ENCODE measurements around the gene ADPRM.
"Not testable (repeated sequence)": the region's sequence is repeated elsewhere in the genome, so short reads cannot be mapped to it uniquely, and the experiment has no call there.

ADPRM gene, protein sequence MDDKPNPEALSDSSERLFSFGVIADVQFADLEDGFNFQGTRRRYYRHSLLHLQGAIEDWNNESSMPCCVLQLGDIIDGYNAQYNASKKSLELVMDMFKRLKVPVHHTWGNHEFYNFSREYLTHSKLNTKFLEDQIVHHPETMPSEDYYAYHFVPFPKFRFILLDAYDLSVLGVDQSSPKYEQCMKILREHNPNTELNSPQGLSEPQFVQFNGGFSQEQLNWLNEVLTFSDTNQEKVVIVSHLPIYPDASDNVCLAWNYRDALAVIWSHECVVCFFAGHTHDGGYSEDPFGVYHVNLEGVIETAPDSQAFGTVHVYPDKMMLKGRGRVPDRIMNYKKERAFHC

DNA sequence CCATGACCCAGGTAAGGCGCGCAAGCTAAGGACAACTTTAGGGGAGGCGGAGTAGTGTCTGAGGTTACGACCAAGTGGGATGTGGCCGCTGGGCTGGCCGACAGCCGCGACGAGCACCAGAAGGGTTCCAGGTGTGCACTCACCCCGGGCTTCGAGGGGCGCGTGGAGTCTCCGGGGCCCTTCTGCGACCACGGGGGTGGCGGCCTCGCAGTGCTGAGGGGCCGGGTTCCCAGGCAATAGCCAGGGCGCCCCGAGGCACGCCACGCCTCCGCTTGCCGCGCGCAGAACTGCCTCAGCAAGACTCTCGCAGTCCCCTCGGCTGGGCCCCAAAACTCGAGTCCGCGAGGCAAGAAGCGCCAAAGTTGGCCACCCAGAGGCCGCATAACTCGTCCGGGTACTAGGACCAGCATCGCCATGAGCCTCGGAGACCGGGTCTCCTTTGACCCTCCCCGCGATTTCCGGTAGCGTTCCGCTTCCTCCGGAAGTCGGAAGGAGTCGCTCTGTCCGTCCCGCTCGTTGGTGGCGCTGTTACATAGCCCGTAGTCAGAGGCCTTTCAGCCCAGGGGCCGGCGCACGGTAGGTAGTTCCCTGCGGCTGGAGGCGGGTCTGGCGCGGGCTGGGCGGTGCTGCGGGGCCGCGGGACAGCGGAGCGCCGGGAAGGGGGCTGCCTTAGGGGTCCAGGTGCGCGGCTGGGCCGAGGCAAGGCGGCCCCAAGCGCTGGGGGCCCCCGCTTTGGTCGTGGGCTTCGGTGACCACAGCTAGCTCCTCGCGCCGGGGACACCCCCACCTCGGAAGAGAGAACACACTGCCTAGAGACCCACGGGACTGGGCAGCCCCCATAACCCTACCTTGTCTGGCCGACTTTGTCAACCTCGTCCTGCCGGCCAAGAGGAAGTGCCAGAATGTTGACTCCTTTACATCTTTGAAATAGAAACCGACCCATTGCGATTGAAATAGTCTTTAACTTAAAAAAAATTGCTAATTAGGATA, at the start of gene ADPRM, which contains the start of gene SCO1:
TSS of gene ADPRM (plus strand) at position 503 of the 990 bp plus-strand sequence. CDS start 7,333 bp downstream, outside the sequence.
TSS of gene SCO1 (minus strand) at position 442 of the 990 bp plus-strand sequence. CDS start at position 416, 26 bp downstream.
- DNase-seq: peak; percentile 87

DNA sequence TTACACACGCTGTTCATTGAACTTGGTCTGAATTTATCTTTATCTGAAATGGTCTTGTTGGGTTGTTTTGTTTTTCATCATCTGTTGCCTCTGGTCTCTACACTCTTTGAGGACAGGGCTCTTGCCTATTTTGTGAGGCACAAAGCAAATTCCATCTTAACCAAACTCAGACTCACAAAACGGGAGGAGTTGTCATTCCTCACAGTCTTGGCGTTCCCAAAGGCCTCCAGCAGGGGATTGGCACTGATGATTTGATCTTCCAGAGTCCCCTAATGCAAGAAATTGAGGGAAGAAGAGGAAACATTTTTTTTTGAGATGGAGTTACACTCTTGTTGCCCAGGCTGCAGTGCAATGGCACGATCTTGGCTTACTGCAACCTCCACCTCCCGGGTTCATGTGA, 49.0 kb upstream of the ADPRM start:
- no peak for DNase-seq

DNA sequence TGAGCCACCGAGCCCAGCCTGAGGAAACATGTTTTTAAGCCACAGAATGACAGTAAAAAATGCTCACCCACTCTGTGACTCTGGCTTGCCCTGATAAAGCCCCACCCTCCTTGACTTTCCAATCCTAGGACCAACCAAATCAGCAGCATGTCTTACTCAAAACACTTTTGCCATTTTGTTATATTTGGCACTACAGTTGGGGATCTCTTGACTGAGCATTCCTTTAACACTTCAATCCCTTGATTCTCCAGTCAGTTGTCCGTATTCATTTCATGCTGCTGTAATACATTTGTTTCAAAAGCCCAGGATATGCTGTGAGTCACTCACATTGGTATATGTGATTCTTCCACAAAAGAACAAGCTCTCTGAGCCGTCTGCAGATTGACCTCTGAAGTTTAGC, 48.4 kb upstream of the ADPRM start:
- no peak for DNase-seq

DNA sequence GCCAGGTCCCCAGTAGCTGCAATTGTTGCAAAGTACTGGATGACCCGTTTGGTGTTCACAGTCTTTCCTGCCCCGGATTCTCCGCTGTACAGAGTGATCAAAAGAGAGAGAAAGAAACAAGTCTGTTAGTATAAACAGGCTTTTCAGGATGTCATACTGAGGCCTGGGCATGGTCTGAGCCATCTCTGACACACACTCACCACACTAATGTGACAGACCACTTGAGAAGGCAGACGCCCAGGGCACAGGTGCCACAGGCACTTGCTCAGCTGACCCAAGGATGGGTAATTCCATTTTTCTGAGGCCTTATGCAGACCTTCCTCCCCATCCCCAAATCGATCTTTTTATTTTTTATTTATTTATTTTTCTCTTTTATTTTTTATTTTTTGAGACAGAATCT, 47.8 kb upstream of the ADPRM start:
- no peak for DNase-seq

DNA sequence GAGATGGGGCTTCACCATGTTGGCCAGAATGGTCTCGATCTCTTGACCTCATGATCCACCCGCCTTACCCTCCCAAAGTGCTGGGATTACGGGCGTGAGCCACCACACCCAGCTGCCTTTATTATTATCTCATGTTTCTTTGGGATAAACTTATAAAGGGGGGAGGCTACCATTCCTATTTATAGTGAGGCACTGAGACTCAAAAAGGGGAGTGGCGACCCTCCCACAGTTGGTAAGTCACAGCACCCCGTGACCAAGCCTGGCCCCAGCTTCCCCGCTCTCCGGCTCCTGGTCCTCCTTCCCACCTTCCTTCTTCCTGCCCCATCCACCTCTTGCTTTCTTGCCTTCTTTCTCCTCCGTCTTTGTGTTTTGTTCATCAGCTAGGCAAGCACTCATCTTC, 45.5 kb upstream of the ADPRM start:
- DNase-seq: no peak

DNA sequence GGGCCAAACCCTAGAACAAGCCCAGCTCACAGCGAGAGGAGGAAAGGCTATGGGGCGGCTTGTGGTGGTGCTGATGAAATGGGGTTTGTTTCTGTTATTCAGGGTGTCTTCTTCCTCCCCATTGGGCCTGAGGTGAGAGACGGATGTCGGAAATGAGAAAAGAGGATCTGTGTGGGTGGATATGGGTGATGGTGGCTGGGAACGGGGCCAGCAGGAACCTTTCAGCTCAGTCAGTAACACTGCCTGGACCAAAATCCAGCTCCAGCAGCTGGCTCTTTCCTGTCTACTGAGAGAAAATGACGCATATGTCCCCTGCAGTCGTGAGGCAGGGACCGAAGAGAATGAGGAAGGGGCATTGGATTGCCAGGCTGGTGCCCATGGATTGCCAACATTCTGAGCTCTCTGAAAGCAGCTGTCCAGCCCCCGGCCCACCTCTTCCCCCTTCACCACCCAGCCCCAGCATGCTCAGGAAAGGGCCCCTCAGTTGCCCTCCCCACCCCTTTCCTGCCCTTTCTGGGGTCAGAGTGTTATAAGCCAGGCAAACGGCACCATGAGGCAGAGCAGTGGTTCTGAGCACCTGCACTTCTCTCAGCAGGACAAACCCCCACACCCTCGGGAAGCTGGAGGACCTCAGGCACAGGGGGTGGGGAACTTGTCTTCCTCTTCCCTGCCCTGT, 44.3 kb upstream of the ADPRM start:
- no peak for DNase-seq

DNA sequence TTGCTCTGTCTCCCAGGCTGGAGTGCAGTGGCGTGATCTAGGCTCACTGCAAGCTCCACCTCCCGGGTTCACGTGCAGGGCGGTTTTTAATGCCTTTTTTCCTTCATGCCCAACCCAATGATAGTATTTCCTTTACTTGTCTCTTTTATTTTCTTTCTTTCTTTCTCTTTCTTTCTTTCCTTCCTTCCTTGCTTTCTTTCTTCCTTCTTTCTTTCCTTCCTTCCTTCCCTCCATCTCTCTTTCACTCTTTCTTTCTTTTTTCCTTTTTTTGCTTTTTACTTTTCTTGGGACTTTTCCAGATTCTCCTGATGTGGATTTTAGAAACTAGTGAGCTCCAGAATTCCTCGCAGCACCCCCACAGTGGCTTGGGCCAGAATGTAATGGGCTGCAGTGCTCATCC, 43.4 kb upstream of the ADPRM start:
- DNase-seq: no peak

DNA sequence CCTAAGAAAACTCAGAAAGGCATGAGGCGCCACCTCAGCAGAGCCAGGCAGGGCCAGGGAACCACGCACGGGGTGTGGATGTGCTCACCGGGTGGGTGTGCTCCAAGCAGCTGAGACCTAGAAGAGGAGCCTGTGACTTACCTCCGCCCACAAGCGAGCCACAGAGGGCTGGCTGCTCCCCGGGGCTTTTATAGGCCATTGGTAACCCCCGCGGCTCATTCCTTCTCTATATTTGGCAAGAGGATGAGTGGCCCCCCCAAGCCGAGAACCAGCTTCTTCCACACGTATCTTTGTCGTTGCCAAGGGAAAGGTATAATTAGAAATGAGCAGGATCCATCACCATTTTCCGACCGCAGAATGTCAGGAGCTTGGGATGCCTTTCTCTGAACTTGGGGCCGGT, 40.2 kb upstream of the ADPRM start, which contains the start of gene MYH3:
TSS of gene MYH3 (minus strand) at position 162 of the 400 bp plus-strand sequence. CDS start 2,245 bp downstream, outside the sequence.
- DNase-seq: no peak

DNA sequence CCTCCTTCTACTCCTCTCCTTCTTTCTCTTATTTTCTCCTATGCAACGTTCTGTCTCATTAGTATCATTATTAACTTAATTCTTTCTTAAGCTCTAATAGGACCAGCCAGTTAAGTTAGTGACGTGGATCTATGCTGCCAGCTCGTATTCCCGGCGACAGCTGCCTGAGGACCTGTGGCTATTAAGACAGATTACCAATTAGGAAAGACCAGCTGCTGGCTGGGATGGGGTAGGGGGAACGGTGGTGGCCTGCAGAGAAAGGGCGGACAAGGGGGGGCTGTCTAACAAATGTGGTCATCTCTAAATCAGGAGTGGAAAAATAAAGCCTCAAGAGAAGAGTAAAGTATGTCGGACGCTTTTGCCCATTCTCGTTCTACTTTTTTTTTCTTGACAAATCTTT, 39.5 kb upstream of the ADPRM start:
- DNase-seq: no peak

DNA sequence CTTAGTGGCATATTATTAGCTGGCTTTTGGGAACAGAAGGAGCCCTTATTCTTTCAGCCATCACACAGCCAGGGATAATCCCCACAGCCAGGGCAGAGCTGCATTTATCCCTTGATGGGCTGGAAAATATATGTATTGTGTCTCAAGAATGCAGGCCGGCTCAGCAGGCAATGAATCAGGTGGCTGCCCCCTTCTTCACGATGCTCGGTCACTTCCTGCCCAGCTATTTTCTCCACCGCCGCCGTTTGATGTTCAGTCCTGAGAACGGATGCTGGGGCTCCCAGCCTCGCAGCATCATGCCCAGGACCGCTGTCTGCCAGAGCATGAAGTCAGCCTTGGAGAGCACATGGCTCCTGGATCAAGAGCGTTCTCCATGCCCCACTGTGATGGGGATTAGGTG, 36.0 kb upstream of the ADPRM start:
- no peak for DNase-seq

DNA sequence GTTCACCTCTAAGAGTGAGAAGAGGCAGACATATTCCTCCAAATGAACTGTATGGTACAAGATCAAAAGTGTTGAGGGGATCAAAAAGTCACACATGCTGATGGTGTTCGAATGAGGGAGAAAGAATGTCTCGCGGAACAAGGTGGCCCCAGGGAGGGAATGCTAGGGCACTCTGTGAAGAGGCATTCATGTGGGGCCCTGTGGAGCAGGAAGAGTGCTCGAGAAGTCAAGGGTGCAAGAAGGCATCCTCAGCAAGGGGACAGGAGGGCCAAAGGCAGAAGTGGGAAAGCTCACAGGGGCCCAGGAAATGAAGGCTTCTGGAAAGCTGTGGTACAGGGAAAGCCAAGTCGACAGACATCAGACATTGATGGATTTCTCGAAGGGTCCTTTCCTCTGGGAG, 34.2 kb upstream of the ADPRM start:
- DNase-seq: no peak

DNA sequence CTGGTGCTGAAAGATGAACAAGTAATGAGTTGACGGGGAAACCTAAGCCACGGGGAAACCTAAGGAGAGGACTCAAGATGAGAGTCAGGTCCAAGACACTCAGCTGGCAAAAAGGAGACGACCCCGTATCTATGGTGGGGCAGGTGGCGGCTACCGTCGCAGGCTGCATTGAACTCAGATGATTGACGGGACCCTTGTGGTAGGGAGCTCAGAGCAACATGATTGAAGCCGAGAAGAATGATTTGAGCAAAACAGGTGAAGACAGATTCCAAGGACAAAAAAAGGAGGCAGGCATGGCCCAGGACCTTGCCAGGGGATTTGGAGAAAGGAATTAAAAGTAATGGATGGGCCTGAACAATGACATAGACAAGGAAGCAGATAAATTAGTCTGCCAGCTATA, 32.8 kb upstream of the ADPRM start:
- DNase-seq: no peak

DNA sequence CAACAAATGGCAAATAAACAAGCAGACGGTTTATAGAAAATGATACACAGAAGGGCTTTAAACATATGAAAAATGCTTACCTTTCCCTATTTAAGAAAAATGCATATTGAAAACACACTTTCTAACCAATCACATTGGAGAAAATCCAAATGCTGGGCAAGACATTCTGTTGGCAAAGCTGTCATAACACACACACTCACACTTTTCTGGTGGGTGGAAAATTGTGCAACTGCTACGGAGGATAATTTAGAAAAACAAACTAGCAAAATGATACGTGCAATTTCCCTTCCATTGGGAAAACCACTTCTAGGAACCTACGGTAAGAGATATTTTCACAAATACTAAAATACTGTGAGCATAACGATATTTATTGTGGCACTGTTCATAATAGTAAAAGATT, 30.5 kb upstream of the ADPRM start:
- DNase-seq: no peak

DNA sequence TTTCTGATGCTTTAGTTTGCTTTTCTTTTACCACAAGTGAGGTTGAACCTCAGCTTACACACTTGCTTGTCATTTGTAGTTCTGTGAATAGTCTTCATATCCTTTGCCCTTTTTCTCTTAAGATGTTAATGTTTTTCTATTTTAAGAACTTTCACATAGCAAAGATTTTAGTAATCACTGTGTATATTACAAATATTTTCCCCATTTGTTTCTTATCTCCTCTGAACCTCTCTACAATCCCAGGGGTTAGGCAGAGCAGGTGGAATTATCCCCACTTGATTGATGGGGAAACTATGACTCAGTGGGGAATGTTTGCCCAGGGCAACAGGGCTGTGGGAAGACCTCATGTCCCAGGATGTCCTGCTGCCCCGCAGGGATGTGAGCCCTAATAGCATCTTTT, 28.6 kb upstream of the ADPRM start:
- DNase-seq: no peak

DNA sequence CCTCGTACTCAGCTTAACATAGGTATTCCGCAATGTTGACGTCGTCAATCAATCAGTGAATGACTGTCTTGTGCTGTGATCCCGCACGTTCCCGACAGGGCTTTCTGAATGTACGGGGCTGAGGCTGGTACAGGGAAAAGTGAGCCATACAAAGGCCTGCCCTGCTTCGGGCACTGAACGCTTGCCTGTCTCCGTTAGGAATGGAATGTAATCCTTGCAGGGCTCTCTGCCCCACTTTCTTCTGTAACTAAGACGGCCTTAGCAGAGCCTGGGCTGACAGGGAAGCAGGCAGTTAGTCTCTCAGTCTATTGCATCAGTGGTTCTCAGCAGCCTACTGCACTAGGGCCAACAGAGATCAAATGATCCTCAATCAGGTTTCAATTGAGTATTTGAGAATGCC, 24.1 kb upstream of the ADPRM start:
- DNase-seq: no peak

DNA sequence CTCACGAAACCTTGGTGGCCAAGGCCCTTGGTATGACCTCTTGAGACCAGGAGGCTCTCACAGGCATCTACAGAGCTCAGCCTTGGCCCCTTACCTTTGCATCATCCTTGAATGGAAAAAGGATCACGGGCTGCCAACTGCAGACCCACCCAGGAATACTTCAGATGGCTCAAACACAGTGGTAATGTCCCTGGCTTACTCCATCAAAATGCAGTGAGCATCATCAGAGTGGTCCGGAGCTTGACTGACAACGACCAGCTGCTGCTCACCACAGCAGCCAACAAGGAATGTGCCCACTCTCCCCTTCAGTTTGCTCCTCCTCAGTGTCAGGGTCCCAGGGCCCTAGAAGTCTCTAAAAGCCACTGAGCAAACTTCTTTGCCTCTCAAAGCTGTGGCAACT, 22.7 kb upstream of the ADPRM start:
- no peak for DNase-seq

DNA sequence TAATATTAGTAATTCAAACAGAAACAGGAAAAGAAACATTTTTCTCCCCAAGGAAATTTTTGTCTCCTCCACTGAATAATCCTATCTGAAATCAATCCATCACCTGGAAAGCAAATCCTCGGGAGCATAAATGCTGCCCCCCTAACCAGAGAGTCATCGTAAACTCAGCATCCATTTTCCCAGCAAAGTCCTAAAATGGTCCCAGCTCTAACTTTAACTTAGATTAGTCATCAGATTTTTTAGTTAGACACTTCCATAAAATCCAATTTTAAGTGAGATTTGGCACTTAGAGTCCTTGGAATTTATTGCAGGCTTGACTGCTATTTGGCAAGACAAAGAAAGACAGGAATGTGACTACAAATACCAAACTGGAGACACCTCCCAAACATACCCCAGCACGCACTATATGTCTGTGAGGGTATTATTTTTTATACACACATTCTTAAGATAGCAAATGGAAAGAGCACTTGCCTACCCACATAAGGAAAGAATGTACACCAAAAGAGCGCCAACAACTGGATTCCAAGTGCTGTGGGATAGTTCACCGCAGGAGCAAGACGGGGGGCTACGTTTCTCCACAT, 15.4 kb upstream of the ADPRM start:
- DNase-seq: no peak

DNA sequence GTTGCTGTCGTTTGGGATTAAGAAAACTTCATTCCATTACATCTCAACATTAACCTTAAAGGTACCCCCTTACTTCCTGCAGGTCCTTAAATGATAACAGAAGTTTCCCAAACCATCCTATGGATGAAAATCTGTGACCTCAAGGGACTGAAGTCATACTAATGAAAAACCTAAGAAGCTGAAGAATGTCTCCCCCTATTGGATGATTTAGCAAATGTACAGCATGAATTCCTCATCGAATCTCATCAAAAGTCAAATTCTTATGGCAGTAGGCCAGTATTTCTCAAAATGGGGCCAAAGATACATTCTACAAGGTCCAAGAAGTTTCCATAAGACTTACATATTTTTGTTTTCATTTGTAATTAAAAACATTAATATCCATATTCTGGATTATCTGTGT, 13.5 kb upstream of the ADPRM start:
- no peak for DNase-seq

DNA sequence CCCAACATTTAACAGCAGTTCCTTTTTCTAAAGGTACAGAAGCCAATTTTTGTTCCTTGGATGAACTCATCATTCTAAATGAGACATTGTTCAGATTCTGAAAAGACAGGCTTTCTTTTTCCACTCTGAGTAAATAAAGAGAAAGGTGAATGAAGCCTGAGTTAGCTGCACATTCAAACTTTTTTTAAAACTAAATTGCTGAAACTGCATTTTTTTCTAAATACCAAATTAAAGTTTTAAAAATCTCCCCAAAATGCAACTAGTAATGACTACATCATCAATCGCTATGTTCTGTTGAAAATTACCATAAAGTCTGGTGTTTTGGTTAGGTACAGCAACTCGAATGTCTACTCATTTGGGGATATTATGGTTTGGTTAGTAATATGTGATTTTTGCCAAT, 9.9 kb upstream of the ADPRM start:
- DNase-seq: no peak

DNA sequence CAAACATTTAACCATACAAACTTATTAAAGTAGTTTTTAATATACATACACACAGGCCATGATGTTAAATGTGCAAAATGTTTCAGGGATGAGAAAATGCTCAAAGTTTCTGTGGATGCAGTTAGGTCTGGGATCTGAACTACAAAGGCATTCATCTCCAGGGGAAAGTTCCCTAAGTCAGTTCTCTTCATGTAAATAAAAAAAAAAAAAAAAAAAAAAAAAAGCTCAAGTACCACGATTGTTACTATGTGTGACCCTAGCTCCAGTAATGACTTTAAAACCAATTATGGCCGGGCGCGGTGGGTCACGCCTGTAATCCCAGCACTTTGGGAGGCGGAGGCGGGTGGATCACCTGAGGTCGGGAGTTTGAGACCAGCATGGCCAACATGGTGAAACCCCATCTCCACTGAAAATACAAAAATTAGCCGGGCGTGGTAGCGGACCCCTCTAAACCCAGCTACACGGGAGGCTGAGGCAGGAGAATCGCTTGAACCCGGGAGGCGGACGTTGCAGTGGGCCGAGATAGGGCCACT, 1.5 kb upstream of the ADPRM start:
- not testable (repeated sequence) for DNase-seq

DNA sequence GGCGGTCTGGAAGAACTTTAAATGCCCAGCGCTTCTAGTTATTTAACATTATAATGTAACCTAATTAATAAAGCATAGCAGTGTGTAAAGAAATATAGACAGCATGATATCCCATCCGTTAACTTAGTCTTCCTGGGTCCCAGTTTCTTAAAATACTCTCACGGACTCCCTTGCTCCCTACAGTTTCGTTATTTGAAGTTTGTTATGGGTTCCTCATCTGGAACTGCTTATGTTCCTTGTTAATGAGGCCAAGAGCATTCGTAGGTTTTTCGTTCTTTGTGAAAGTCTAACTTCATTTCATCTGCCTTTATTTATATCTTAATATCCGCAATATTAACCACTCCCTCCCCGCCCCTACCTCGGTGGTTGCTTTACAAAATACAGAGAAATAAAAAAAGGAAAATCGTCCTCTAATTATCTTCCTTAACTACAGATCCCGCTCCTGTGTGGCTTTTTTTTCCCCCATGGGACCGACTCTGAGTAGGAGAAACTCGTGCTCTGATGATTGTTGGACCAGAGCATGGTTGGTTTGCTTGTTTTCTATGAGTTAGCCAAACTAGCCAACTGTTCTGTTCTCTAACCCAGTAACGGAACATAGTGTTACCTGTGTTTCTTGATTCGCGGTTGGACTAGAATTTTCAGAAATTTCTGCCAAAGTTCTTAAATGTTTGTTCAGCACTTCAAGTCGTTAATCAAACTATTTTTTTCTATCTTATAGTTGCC, 863 bp downstream of the ADPRM start:
- DNase-seq: no peak

DNA sequence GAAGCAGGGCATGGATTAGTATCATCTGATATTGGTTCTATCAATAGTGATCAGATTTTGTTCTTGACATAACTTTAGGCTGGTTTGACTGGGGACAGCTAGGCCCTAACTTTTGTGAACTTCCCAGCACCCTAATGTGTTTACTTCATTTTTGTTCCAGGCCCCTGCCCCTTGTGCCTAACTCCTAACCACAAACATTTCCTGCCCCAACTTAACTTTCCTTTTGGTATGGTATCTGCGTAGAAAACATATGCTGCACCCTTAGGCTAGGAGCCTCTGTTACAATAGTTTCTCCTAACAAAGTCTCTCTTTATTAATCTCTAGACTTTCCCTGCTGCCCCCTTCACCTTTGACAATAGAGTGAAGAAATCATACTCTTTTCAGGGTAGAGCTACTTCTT, 2.5 kb downstream of the ADPRM start:
- DNase-seq: no peak
